ENCODE results near the gene LZTFL1.

GRCh38 chr3:45819543-45819942 is 22.4 kb downstream of the LZTFL1 start:
- no peak for TF ChIP-seq RXRA (IDR thresholded peaks at IDR 0.05)
- no peak for TF ChIP-seq SP1 (IDR thresholded peaks at IDR 0.05)
- TF ChIP-seq, protein P1, sequence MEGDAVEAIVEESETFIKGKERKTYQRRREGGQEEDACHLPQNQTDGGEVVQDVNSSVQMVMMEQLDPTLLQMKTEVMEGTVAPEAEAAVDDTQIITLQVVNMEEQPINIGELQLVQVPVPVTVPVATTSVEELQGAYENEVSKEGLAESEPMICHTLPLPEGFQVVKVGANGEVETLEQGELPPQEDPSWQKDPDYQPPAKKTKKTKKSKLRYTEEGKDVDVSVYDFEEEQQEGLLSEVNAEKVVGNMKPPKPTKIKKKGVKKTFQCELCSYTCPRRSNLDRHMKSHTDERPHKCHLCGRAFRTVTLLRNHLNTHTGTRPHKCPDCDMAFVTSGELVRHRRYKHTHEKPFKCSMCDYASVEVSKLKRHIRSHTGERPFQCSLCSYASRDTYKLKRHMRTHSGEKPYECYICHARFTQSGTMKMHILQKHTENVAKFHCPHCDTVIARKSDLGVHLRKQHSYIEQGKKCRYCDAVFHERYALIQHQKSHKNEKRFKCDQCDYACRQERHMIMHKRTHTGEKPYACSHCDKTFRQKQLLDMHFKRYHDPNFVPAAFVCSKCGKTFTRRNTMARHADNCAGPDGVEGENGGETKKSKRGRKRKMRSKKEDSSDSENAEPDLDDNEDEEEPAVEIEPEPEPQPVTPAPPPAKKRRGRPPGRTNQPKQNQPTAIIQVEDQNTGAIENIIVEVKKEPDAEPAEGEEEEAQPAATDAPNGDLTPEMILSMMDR (IDR thresholded peaks at IDR 0.05; ENCODE audit: low read depth, low read length, missing input control), result no peak
- no peak for TF ChIP-seq MAX (IDR thresholded peaks at IDR 0.05)
